Naive B cell (primary cell): Measurements from ENCODE around the gene TNIK. TPM values are rescaled to one million over a fixed set of nuclear protein-coding genes. Genes with fewer than 3 reads are reported as not detected.
A peak's percentile ranks its signal among the peaks of the same experiment; 100 is the strongest.
"Not testable (repeated sequence)": the region's sequence is repeated elsewhere in the genome, so short reads cannot be mapped to it uniquely, and the experiment has no call there.

Experiments
- ATAC-seq, 2 donors: fragments of 150-1000 bp; cut with Tn5 transposase; 2 replicates each; pipeline ENCODE4 v1.10.0; 2021; ENCODE audit warnings: low read depth in 2 of 2, mild to moderate bottlenecking in 2 of 2, moderate library complexity in 2 of 2
- DNase-seq: peaks from one replicate; pipeline ENCODE4 v3.0.0; 2022
- H3K27ac Mint-ChIP-seq, 6 donors: one replicate each; pipeline ENCODE4 v1.8.0; 2020 to 2022; ENCODE audit warnings: mild to moderate bottlenecking in 6 of 6, mixed read lengths in 6 of 6, moderate library complexity in 5 of 6, inconsistent platforms in 2 of 6
- H3K27me3 Mint-ChIP-seq, 3 donors: one replicate each; pipeline ENCODE4 v1.8.0; 2021 to 2022; ENCODE audit warnings: mixed read lengths in 3 of 3, mild to moderate bottlenecking in 1 of 3
- H3K36me3 Mint-ChIP-seq, 2 donors: one replicate each; pipeline ENCODE4 v1.8.0; 2020 to 2022; ENCODE audit warnings: mixed read lengths in 2 of 2, inconsistent platforms in 1 of 2, mild to moderate bottlenecking in 1 of 2
- H3K4me1 Mint-ChIP-seq, 3 donors: one replicate each; pipeline ENCODE4 v1.8.0; 2020 to 2022; ENCODE audit warnings: mixed read lengths in 3 of 3, inconsistent platforms in 1 of 3, mild to moderate bottlenecking in 1 of 3, moderate library complexity in 1 of 3
- H3K4me3 Mint-ChIP-seq, 8 donors: one replicate each; pipeline ENCODE4 v1.8.0; 2020 to 2022; ENCODE audit warnings: mild to moderate bottlenecking in 8 of 8, mixed read lengths in 8 of 8, moderate library complexity in 8 of 8, inconsistent platforms in 2 of 8
- H3K9me3 Mint-ChIP-seq, 7 donors: one replicate each; pipeline ENCODE4 v1.8.0; 2020 to 2022; ENCODE audit warnings: mixed read lengths in 7 of 7, mild to moderate bottlenecking in 5 of 7, inconsistent platforms in 2 of 7, moderate library complexity in 1 of 7
- polyA plus RNA-seq, 6 donors: library from polyadenylated mRNA; unstranded; fragments of 300-500 nt; fragmentation: Illumina TruSeq; gene quantifications; one replicate each; pipeline ENCODE4 v1.2.3, GENCODE V29; 2021; ENCODE audit warnings: low read depth in 6 of 6

Gene TNIK
- polyA plus RNA-seq, 6 donors from 2014 or later: 0.58 to 1.8 (median 1.1) TPM; not detected in 1

DNA sequence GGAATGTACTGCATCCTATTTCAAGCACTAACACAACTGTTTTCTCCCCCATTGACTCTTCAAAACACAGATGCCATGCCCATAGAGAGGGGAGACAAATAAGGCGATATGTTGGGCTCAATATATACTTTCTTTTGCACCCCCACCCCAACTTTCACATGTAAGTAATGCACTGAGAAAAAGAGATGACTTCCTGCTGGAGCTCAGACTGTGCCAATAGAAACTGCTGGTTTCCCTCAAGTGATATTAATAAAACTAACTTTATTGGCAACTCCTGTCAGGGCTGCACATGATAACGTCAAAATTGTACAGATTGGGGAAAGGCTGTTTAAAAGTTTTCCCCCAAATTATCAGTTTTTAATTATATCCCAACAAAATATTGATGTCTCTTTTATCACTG, 163.0 kb downstream of the TNIK start:
- no peaks in the 10 kb centered on the region for H3K27me3 Mint-ChIP-seq
- H3K4me1 Mint-ChIP-seq: no peaks in the 10 kb centered on the region
- H3K36me3 Mint-ChIP-seq: no peaks in the 10 kb centered on the region
- H3K9me3 Mint-ChIP-seq: peaks cover 0 to 3% (median 0%) of the 10 kb centered on the region in 7 donors
- no peak overlapping the region for H3K27ac Mint-ChIP-seq
- DNase-seq (no peak), ATAC-seq (no peak)
- H3K4me3 Mint-ChIP-seq: no peak overlapping the region

GRCh38 chr3:171295484-171296373, 164.5 kb downstream of the TNIK start:
- H3K4me3 Mint-ChIP-seq: no peak overlapping the region

GRCh38 chr3:171293142-171293782, 166.9 kb downstream of the TNIK start:
- ATAC-seq (no peak), DNase-seq (no peak)
- H3K27me3 Mint-ChIP-seq: no peaks in the 10 kb centered on the region
- H3K27ac Mint-ChIP-seq: no peak overlapping the region
- H3K36me3 Mint-ChIP-seq: no peaks in the 10 kb centered on the region
- H3K4me3 Mint-ChIP-seq: no peak overlapping the region
- H3K9me3 Mint-ChIP-seq: no peaks in the 10 kb centered on the region
- H3K4me1 Mint-ChIP-seq: no peaks in the 10 kb centered on the region

More at GRCh38 chr3:171295484-171296373, 164.5 kb downstream of the TNIK start:
- H3K27ac Mint-ChIP-seq: peak overlapping the region in 2 of 6 donors; percentile 17 to 27
- H3K27me3 Mint-ChIP-seq: no peaks in the 10 kb centered on the region
- ATAC-seq (no peak), DNase-seq (no peak)
- no peaks in the 10 kb centered on the region for H3K36me3 Mint-ChIP-seq
- H3K9me3 Mint-ChIP-seq: peaks cover 0 to 3% (median 0%) of the 10 kb centered on the region in 7 donors
- H3K4me1 Mint-ChIP-seq: no peaks in the 10 kb centered on the region

DNA sequence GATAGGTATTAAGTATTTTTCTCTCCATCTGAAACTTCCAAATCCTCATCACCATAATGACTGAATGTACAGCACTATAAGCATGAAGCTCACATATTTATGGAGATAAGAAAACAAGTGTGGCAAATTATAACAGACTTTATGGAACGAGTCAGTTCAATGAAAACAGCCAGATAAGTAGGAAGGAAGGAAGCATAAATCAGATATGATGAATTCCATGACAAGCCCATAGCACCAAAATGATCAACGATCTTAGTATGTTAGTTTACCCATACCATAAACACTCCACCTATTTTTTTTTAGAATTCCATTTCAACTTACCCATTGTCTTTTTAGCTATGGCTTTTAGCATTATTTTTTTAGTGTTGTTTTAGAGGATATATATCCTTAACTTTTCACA, 169.5 kb downstream of the TNIK start:
- Mint-ChIP-seq H3K4me3 (no peak overlapping the region), H3K27ac (no peak overlapping the region)

DNA sequence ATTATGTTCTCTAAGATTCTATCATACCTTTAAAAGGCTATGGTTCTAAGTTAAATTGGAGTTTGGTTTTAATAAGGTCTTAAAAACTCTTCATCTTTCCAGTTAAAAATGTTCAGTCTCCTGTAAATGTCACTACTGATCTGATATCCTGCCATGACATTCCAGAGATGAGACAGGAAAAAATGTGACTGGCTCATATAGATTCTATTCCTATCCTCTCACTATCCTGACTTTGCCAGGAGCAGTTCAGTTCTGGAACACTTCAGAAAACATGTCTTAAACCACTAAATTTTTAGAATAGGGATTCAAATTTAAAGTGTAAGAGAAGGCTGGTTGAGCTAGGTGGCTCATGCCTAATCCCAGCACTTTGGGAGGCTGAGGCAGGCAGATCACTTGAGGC, 170.9 kb downstream of the TNIK start:
- peaks cover 0 to 2% (median 0%) of the 10 kb centered on the region in 7 donors for H3K9me3 Mint-ChIP-seq
- no peak for DNase-seq

More for the DNA sequence above, 169.5 kb downstream of the TNIK start:
- no peaks in the 10 kb centered on the region for H3K36me3 Mint-ChIP-seq
- peaks cover 0 to 2% (median 0%) of the 10 kb centered on the region in 7 donors for H3K9me3 Mint-ChIP-seq
- H3K4me1 Mint-ChIP-seq: no peaks in the 10 kb centered on the region
- no peak for ATAC-seq
- H3K27me3 Mint-ChIP-seq: no peaks in the 10 kb centered on the region
- no peak for DNase-seq

GRCh38 chr3:171287761-171288160, 172.4 kb downstream of the TNIK start:
- not testable (repeated sequence) for H3K9me3 Mint-ChIP-seq, H3K4me3 Mint-ChIP-seq, ATAC-seq, H3K27ac Mint-ChIP-seq, H3K27me3 Mint-ChIP-seq, H3K36me3 Mint-ChIP-seq, H3K4me1 Mint-ChIP-seq, DNase-seq

More for the DNA sequence above, 170.9 kb downstream of the TNIK start:
- H3K27me3 Mint-ChIP-seq: no peaks in the 10 kb centered on the region
- no peak overlapping the region for H3K27ac Mint-ChIP-seq
- H3K4me1 Mint-ChIP-seq: no peaks in the 10 kb centered on the region
- no peak for ATAC-seq
- H3K36me3 Mint-ChIP-seq: no peaks in the 10 kb centered on the region
- H3K4me3 Mint-ChIP-seq: no peak overlapping the region

- DNase-seq (no peak), ATAC-seq (no peak)
- Mint-ChIP-seq H3K27me3 (no peaks in the 10 kb centered on the region), H3K27ac (no peak overlapping the region), H3K4me3 (no peak overlapping the region), H3K9me3 (peaks cover 0 to 2% (median 0%) of the 10 kb centered on the region in 7 donors), H3K36me3 (no peaks in the 10 kb centered on the region), H3K4me1 (no peaks in the 10 kb centered on the region)
These were observed 173.5 kb downstream of the TNIK start for GRCh38 chr3:171286580-171287249.

- ATAC-seq (no peak), DNase-seq (no peak)
- Mint-ChIP-seq H3K27ac (no peak overlapping the region), H3K27me3 (no peaks in the 10 kb centered on the region), H3K4me3 (no peak overlapping the region), H3K36me3 (no peaks in the 10 kb centered on the region), H3K4me1 (no peaks in the 10 kb centered on the region), H3K9me3 (peaks cover 0 to 2% (median 0%) of the 10 kb centered on the region in 7 donors)
These were observed 174.9 kb downstream of the TNIK start for GRCh38 chr3:171285287-171285686.

- H3K27ac Mint-ChIP-seq: peak overlapping the region in 1 of 6 donors; percentile 24
- H3K9me3 Mint-ChIP-seq: peaks cover 0 to 2% (median 0%) of the 10 kb centered on the region in 7 donors
- DNase-seq: no peak
- no peaks in the 10 kb centered on the region for H3K36me3 Mint-ChIP-seq
- no peak for ATAC-seq
- no peak overlapping the region for H3K4me3 Mint-ChIP-seq
- H3K27me3 Mint-ChIP-seq: no peaks in the 10 kb centered on the region
- H3K4me1 Mint-ChIP-seq: no peaks in the 10 kb centered on the region
These were observed 175.7 kb downstream of the TNIK start for GRCh38 chr3:171284308-171285075.

DNA sequence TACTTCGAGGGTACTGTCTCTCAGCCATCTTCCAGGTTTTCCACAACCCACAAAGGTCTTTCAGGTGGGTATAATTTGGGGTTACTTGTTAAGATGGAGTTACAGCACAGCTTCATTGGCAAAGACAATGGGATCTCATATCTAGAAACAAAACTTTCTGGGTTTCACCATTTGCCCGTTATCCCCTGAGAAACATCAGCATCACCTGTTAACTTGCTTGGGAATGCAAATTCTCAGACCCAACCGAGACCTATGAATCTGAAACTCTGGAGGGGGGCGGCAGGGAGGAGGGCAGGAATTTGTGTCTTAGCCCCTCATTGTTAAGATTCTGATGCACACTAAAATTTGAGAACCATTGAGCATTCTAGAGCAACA, 176.4 kb downstream of the TNIK start:
- no peak overlapping the region for H3K27ac Mint-ChIP-seq
- no peaks in the 10 kb centered on the region for H3K4me1 Mint-ChIP-seq
- H3K4me3 Mint-ChIP-seq: no peak overlapping the region
- ATAC-seq (no peak), DNase-seq (no peak)
- peaks cover 0 to 2% (median 0%) of the 10 kb centered on the region in 7 donors for H3K9me3 Mint-ChIP-seq
- no peaks in the 10 kb centered on the region for H3K36me3 Mint-ChIP-seq
- H3K27me3 Mint-ChIP-seq: no peaks in the 10 kb centered on the region

- DNase-seq: no peak
- H3K27me3 Mint-ChIP-seq: no peaks in the 10 kb centered on the region
- no peaks in the 10 kb centered on the region for H3K4me1 Mint-ChIP-seq
- peak overlapping the region in 1 of 6 donors; percentile 9 for H3K27ac Mint-ChIP-seq
- ATAC-seq: no peak
- no peak overlapping the region for H3K4me3 Mint-ChIP-seq
- H3K9me3 Mint-ChIP-seq: peaks cover 0 to 2% (median 0%) of the 10 kb centered on the region in 7 donors
- no peaks in the 10 kb centered on the region for H3K36me3 Mint-ChIP-seq
These were observed 176.9 kb downstream of the TNIK start for GRCh38 chr3:171283183-171283847.

GRCh38 chr3:171282041-171282440, 178.2 kb downstream of the TNIK start:
- H3K4me1 Mint-ChIP-seq: no peaks in the 10 kb centered on the region
- H3K27ac Mint-ChIP-seq: peak overlapping the region in 1 of 6 donors; percentile 90
- H3K36me3 Mint-ChIP-seq: no peaks in the 10 kb centered on the region
- H3K4me3 Mint-ChIP-seq: no peak overlapping the region
- ATAC-seq (no peak), DNase-seq (no peak)
- peaks cover 0 to 2% (median 0%) of the 10 kb centered on the region in 7 donors for H3K9me3 Mint-ChIP-seq
- H3K27me3 Mint-ChIP-seq: no peaks in the 10 kb centered on the region
